ENCODE measurements around the gene ZBBX. TPM values are rescaled to one million over a fixed set of nuclear protein-coding genes. Genes with fewer than 3 reads are reported as not detected.

Gene ZBBX
- total and polyA plus RNA-seq, 10 of the 15 experiments (the other 5 are each of a cell fraction or from before 2014, with no cell fraction given), result 0.01 to 0.34 (median 0.17) TPM; not detected in 6

DNA sequence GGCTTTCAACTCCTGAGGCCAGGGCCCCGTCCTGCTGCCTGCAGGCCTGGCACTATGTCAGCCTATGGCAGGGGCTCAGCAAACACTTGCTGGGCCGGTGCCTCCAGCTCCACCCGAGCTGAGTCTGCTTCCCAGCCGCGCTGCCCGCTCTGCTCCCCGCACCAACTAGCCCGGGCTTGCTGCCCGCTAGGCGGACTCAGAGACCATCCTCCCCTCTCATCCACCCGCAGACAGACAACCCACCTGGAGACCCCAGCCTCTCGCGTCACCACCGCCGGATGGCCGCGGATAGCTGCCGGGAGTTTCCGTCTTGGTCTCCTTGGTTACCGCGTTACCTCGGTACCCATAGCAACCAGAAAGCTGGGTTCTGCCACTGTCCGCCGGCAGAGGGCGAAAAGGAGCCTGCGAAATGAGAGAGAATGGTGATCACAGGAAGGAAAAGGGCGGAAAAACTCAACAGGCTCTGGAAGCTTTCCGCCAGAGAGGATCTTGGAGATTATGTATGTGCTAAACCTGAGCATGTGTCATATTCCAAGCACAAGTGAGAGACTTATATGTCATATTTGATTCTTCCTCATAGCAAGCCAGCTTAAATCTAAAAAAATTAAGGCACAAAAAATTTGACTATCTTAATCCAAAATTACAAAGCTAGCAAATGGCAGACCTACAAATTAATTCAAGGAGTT is at the start of gene ZBBX (continued):
- TF ChIP-seq NR2C1 (IDR thresholded peaks at IDR 0.05) (no peak), SRF (IDR thresholded peaks at IDR 0.05; ENCODE audit: low read depth in 2 of 2, low read length in 2 of 2) (0 out of 4 replicates have a peak, but pooled peaks of 1 of the 2 experiments have one; percentile 48), HDAC2 (IDR thresholded peaks at IDR 0.05) (no peak), JUNB (IDR thresholded peaks at IDR 0.05) (no peak), FOS (IDR thresholded peaks at IDR 0.05; ENCODE audit: borderline replicate concordance, extremely low read depth, insufficient read length) (no peak), YBX1 (IDR thresholded peaks at IDR 0.05) (no peak), BCL11A (IDR thresholded peaks at IDR 0.05; ENCODE audit: low read depth, low read length) (no peak), BMI1 (IDR thresholded peaks at IDR 0.05; ENCODE audit: borderline replicate concordance) (peak; percentile 99), ZNF274 (IDR thresholded peaks at IDR 0.05; ENCODE audit: insufficient read depth, insufficient read length) (no peak), HDAC6 (IDR thresholded peaks at IDR 0.05; ENCODE audit: unreplicated experiment) (no peak), GABPA (IDR thresholded peaks at IDR 0.05; ENCODE audit: low read depth) (no peak), KAT2A (conservative IDR thresholded peaks at IDR 0.05; ENCODE audit: control insufficient read depth, low read depth, low read length) (no peak), MYC (IDR thresholded peaks at IDR 0.05; ENCODE audit: insufficient read depth, insufficient read length, insufficient replicate concordance, low read length, severe bottlenecking) (no peak), ZNF207 (IDR thresholded peaks at IDR 0.05; ENCODE audit: borderline replicate concordance) (peak; percentile 60; the same call in 1 of the 2 replicates)
- TF ChIP-seq, protein P1, sequence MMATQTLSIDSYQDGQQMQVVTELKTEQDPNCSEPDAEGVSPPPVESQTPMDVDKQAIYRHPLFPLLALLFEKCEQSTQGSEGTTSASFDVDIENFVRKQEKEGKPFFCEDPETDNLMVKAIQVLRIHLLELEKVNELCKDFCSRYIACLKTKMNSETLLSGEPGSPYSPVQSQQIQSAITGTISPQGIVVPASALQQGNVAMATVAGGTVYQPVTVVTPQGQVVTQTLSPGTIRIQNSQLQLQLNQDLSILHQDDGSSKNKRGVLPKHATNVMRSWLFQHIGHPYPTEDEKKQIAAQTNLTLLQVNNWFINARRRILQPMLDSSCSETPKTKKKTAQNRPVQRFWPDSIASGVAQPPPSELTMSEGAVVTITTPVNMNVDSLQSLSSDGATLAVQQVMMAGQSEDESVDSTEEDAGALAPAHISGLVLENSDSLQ (IDR thresholded peaks at IDR 0.05), result no peak
- TF ChIP-seq, protein P2, sequence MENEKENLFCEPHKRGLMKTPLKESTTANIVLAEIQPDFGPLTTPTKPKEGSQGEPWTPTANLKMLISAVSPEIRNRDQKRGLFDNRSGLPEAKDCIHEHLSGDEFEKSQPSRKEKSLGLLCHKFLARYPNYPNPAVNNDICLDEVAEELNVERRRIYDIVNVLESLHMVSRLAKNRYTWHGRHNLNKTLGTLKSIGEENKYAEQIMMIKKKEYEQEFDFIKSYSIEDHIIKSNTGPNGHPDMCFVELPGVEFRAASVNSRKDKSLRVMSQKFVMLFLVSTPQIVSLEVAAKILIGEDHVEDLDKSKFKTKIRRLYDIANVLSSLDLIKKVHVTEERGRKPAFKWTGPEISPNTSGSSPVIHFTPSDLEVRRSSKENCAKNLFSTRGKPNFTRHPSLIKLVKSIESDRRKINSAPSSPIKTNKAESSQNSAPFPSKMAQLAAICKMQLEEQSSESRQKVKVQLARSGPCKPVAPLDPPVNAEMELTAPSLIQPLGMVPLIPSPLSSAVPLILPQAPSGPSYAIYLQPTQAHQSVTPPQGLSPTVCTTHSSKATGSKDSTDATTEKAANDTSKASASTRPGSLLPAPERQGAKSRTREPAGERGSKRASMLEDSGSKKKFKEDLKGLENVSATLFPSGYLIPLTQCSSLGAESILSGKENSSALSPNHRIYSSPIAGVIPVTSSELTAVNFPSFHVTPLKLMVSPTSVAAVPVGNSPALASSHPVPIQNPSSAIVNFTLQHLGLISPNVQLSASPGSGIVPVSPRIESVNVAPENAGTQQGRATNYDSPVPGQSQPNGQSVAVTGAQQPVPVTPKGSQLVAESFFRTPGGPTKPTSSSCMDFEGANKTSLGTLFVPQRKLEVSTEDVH (IDR thresholded peaks at IDR 0.05; ENCODE audit: low read depth, partially characterized antibody), result no peak
- TF ChIP-seq, protein P3, sequence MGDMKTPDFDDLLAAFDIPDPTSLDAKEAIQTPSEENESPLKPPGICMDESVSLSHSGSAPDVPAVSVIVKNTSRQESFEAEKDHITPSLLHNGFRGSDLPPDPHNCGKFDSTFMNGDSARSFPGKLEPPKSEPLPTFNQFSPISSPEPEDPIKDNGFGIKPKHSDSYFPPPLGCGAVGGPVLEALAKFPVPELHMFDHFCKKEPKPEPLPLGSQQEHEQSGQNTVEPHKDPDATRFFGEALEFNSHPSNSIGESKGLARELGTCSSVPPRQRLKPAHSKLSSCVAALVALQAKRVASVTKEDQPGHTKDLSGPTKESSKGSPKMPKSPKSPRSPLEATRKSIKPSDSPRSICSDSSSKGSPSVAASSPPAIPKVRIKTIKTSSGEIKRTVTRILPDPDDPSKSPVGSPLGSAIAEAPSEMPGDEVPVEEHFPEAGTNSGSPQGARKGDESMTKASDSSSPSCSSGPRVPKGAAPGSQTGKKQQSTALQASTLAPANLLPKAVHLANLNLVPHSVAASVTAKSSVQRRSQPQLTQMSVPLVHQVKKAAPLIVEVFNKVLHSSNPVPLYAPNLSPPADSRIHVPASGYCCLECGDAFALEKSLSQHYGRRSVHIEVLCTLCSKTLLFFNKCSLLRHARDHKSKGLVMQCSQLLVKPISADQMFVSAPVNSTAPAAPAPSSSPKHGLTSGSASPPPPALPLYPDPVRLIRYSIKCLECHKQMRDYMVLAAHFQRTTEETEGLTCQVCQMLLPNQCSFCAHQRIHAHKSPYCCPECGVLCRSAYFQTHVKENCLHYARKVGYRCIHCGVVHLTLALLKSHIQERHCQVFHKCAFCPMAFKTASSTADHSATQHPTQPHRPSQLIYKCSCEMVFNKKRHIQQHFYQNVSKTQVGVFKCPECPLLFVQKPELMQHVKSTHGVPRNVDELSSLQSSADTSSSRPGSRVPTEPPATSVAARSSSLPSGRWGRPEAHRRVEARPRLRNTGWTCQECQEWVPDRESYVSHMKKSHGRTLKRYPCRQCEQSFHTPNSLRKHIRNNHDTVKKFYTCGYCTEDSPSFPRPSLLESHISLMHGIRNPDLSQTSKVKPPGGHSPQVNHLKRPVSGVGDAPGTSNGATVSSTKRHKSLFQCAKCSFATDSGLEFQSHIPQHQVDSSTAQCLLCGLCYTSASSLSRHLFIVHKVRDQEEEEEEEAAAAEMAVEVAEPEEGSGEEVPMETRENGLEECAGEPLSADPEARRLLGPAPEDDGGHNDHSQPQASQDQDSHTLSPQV (IDR thresholded peaks at IDR 0.05), result no peak
- TF ChIP-seq, protein P4, sequence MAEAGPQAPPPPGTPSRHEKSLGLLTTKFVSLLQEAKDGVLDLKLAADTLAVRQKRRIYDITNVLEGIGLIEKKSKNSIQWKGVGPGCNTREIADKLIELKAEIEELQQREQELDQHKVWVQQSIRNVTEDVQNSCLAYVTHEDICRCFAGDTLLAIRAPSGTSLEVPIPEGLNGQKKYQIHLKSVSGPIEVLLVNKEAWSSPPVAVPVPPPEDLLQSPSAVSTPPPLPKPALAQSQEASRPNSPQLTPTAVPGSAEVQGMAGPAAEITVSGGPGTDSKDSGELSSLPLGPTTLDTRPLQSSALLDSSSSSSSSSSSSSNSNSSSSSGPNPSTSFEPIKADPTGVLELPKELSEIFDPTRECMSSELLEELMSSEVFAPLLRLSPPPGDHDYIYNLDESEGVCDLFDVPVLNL (IDR thresholded peaks at IDR 0.05; ENCODE audit: low read depth, low read length), result no peak
- TF ChIP-seq, protein P5, sequence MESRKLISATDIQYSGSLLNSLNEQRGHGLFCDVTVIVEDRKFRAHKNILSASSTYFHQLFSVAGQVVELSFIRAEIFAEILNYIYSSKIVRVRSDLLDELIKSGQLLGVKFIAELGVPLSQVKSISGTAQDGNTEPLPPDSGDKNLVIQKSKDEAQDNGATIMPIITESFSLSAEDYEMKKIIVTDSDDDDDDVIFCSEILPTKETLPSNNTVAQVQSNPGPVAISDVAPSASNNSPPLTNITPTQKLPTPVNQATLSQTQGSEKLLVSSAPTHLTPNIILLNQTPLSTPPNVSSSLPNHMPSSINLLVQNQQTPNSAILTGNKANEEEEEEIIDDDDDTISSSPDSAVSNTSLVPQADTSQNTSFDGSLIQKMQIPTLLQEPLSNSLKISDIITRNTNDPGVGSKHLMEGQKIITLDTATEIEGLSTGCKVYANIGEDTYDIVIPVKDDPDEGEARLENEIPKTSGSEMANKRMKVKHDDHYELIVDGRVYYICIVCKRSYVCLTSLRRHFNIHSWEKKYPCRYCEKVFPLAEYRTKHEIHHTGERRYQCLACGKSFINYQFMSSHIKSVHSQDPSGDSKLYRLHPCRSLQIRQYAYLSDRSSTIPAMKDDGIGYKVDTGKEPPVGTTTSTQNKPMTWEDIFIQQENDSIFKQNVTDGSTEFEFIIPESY (IDR thresholded peaks at IDR 0.05), result no peak
